Ovary (tissue), 3 donors: ENCODE data around the gene ATAT1.

ENCODE experiments used
- CTCF ChIP-seq, 3 donors: fragments of 450-650 bp in 2 of 3; fragments of 200-600 bp in 1 of 3; IDR thresholded peaks; one replicate each; pipeline versions ENCODE4 v1.5.1 to v1.8.0; 2016 to 2022; ENCODE audit warnings: antibody characterized with exemption in 3 of 3, mild to moderate bottlenecking in 1 of 3
- EP300 ChIP-seq: sonication (generic); formaldehyde crosslinking; IDR thresholded peaks from one replicate; pipeline ENCODE4 v1.6.1; 2017; ENCODE audit warnings: antibody characterized with exemption
- POLR2A ChIP-seq: fragments of 450-650 bp; IDR thresholded peaks from one replicate; pipeline ENCODE4 v1.6.1; 2017; ENCODE audit warnings: antibody characterized with exemption, mild to moderate bottlenecking, moderate library complexity
- donor health status: DM: no; HTN: no; CAD: no.

GRCh38 chr6:30611856-30612194 lies 14.8 kb upstream of the ATAT1 start:
- no peak for TF ChIP-seq CTCF (IDR thresholded peaks at IDR 0.05)
- no peak for TF ChIP-seq EP300
- no peak for TF ChIP-seq POLR2A
